ENCODE data around the gene SUPT5H. TPM values are rescaled to one million over a fixed set of nuclear protein-coding genes. Genes with fewer than 3 reads are reported as not detected.

SUPT5H gene
- total and polyA plus RNA-seq, 10 of the 15 experiments (the other 5 are each of a cell fraction or from before 2014, with no cell fraction given) = 27.2 to 194 (median 83.6) TPM

DNA sequence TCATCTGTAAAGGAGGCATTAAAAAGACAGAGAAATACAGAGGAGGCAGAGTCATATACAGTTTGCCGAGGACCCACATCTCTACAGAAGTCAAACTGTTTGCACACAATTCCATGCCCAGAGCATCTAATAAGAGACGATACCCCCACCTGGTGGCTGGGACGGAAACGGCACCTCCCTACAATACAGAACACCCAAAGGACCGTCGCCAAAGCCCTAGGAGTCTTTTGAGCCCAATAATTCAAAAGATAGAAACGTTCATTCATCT is 33.6 kb upstream of the SUPT5H start (continued):
- TF ChIP-seq, protein P1, sequence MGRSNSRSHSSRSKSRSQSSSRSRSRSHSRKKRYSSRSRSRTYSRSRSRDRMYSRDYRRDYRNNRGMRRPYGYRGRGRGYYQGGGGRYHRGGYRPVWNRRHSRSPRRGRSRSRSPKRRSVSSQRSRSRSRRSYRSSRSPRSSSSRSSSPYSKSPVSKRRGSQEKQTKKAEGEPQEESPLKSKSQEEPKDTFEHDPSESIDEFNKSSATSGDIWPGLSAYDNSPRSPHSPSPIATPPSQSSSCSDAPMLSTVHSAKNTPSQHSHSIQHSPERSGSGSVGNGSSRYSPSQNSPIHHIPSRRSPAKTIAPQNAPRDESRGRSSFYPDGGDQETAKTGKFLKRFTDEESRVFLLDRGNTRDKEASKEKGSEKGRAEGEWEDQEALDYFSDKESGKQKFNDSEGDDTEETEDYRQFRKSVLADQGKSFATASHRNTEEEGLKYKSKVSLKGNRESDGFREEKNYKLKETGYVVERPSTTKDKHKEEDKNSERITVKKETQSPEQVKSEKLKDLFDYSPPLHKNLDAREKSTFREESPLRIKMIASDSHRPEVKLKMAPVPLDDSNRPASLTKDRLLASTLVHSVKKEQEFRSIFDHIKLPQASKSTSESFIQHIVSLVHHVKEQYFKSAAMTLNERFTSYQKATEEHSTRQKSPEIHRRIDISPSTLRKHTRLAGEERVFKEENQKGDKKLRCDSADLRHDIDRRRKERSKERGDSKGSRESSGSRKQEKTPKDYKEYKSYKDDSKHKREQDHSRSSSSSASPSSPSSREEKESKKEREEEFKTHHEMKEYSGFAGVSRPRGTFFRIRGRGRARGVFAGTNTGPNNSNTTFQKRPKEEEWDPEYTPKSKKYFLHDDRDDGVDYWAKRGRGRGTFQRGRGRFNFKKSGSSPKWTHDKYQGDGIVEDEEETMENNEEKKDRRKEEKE (IDR thresholded peaks at IDR 0.05) = no peak
- TF ChIP-seq MXI1 (IDR thresholded peaks at IDR 0.05; ENCODE audit: low read depth, low read length) (peak; percentile 80; the same call in 1 of the 2 replicates), KDM1A (IDR thresholded peaks at IDR 0.05; ENCODE audit: borderline replicate concordance) (no peak), POLR2A (IDR thresholded peaks at IDR 0.05; ENCODE audit: low read depth, low read length) (0 out of 2 replicates have a peak, but pooled peaks have one; percentile 13), SIN3A (IDR thresholded peaks at IDR 0.05; ENCODE audit: low read depth, low read length) (no peak), RB1 (IDR thresholded peaks at IDR 0.05; ENCODE audit: borderline replicate concordance) (0 out of 2 replicates have a peak, but pooled peaks have one; percentile 38), PAX5 (IDR thresholded peaks at IDR 0.05; ENCODE audit: borderline replicate concordance, low read depth, low read length) (0 out of 2 replicates have a peak, but pooled peaks have one; percentile 17), BMI1 (IDR thresholded peaks at IDR 0.05; ENCODE audit: borderline replicate concordance) (no peak), PML (IDR thresholded peaks at IDR 0.05; ENCODE audit: low read length) (no peak), STAT1 (conservative IDR thresholded peaks at IDR 0.05) (no peak), CEBPB (IDR thresholded peaks at IDR 0.05; ENCODE audit: borderline replicate concordance in 1 of 2, low read depth in 2 of 2, low read length in 2 of 2) (no peak), RCOR1 (conservative IDR thresholded peaks at IDR 0.05; ENCODE audit: low read depth, low read length) (no peak)

All from GM12878 (cell line).